HepG2 (cell line): ENCODE measurements around the gene TNNT1. TPM values are rescaled to one million over a fixed set of nuclear protein-coding genes. Genes with fewer than 3 reads are reported as not detected.
A peak's percentile ranks its signal among the peaks of the same experiment; 100 is the strongest.

Experiments used
- CEBPG ChIP-seq: IDR thresholded peaks from 2 replicates; pipeline ENCODE4 v1.6.1; 2016
- CREB3 ChIP-seq: sonication (generic); formaldehyde crosslinking; IDR thresholded peaks from 2 replicates; pipeline ENCODE4 v1.5.0; 2020; ENCODE audit warnings: missing genetic modification reagents
- DNMT3B ChIP-seq: conservative IDR thresholded peaks from 2 replicates; pipeline ENCODE4 v1.6.1; 2016; ENCODE audit warnings: missing biosample characterization, control low read depth
- FOXA1 ChIP-seq, 2 experiments: fragments of 450-650 bp in 1 of 2; sonication (generic) in 1 of 2; formaldehyde crosslinking in 1 of 2; IDR thresholded peaks; 2 replicates each; pipeline versions ENCODE4 v1.4.0 to v1.6.1; 2016 to 2020; ENCODE audit warnings: missing genetic modification reagents in 1 of 2
- MAFK ChIP-seq, 2 experiments: IDR thresholded peaks in 1 of 2; conservative IDR thresholded peaks in 1 of 2; 2 replicates each; pipeline ENCODE4 v1.6.1; 2011; ENCODE audit warnings: improper control_type of control experiment in 2 of 2, low read length in 2 of 2
- NFE2L2 ChIP-seq: fragments of 150-350 bp; IDR thresholded peaks from 2 replicates; pipeline ENCODE4 v1.6.1; 2014; ENCODE audit warnings: low read length
- PITX1 ChIP-seq: sonication (generic); formaldehyde crosslinking; IDR thresholded peaks from 2 replicates; pipeline ENCODE4 v1.5.1; 2020; ENCODE audit warnings: mild to moderate bottlenecking, missing genetic modification reagents
- REXO4 ChIP-seq: sonication (generic); formaldehyde crosslinking; IDR thresholded peaks from 2 replicates; pipeline ENCODE4 v1.8.0; 2022; ENCODE audit warnings: missing genetic modification reagents, mild to moderate bottlenecking, borderline replicate concordance
- SIN3A ChIP-seq: IDR thresholded peaks from 2 replicates; pipeline ENCODE4 v1.6.1; 2011; ENCODE audit warnings: low read depth, mild to moderate bottlenecking, control low read depth, low read length, borderline replicate concordance
- SOX5 ChIP-seq: IDR thresholded peaks from 2 replicates; pipeline ENCODE4 v1.6.1; 2016; ENCODE audit warnings: borderline replicate concordance
- SUZ12 ChIP-seq: fragments of 150-350 bp; IDR thresholded peaks from 2 replicates; pipeline ENCODE4 v1.6.1; 2014; ENCODE audit warnings: low read depth, low read length
- ZFP36 ChIP-seq: fragments of 150-350 bp; IDR thresholded peaks from 2 replicates; pipeline ENCODE4 v1.6.1; 2018; ENCODE audit warnings: borderline replicate concordance, low read length, low read depth; ENCODE audit not compliant: partially characterized antibody
- ZNF382 ChIP-seq: sonication (generic); formaldehyde crosslinking; IDR thresholded peaks from 2 replicates; pipeline ENCODE4 v1.5.0; 2020; ENCODE audit warnings: missing genetic modification reagents, mild to moderate bottlenecking, borderline replicate concordance
- ZNF597 ChIP-seq: sonication (generic); formaldehyde crosslinking; IDR thresholded peaks from 2 replicates; pipeline ENCODE4 v1.5.0; 2020; ENCODE audit warnings: missing genetic modification reagents
- ZNF768 ChIP-seq: sonication (generic); formaldehyde crosslinking; IDR thresholded peaks from 2 replicates; pipeline ENCODE4 v1.4.0; 2020; ENCODE audit warnings: missing genetic modification reagents
- ZNF816 ChIP-seq: sonication (generic); formaldehyde crosslinking; IDR thresholded peaks from 2 replicates; pipeline ENCODE4 v1.8.0; 2022; ENCODE audit warnings: missing genetic modification reagents, mild to moderate bottlenecking, borderline replicate concordance
- polyA plus RNA-seq, 8 experiments: library from polyadenylated mRNA; depleted of rRNA in 3 of 8; stranded (reverse) in 7 of 8; unstranded in 1 of 8; fragments of >200 nt; fragmentation: Illumina TruSeq in 4 of 8; extraction: Trizol in 4 of 8; gene quantifications; 2 replicates each; pipeline versions ENCODE4 v1.2.1 to v1.2.3, GENCODE V29; 2011 to 2016; ENCODE audit warnings: low read depth in 4 of 8, missing spikeins in 1 of 8, mixed read lengths in 1 of 8; ENCODE audit not compliant: insufficient read depth in 1 of 8
- total RNA-seq, 5 experiments: library from RNA; depleted of rRNA; stranded (reverse); fragments of >200 nt; fragmentation: Illumina TruSeq; extraction: Trizol; gene quantifications; 2 replicates each; pipeline ENCODE4 v1.2.3, GENCODE V29; 2016; ENCODE audit warnings: low read depth in 1 of 5
- TF ChIP-seq, protein P1 (sequence below): IDR thresholded peaks from 2 replicates; pipeline ENCODE4 v1.6.1; 2016; ENCODE audit warnings: low read depth, control low read depth
- TF ChIP-seq, protein P2 (sequence below): sonication (generic); formaldehyde crosslinking; IDR thresholded peaks from 2 replicates; pipeline ENCODE4 v1.5.1; 2020; ENCODE audit warnings: missing genetic modification reagents, mild to moderate bottlenecking, borderline replicate concordance
- TF ChIP-seq, protein P3 (sequence below): sonication (generic); formaldehyde crosslinking; IDR thresholded peaks from 2 replicates; pipeline ENCODE4 v1.5.1; 2020; ENCODE audit warnings: mild to moderate bottlenecking, missing genetic modification reagents, moderate library complexity

Gene TNNT1
- total and polyA plus RNA-seq, 2 of the 13 experiments (the other 11 are each of a cell fraction or from before 2014, with no cell fraction given), result 1.3 to 2.4 TPM

GRCh38 chr19:55160128-55160985 is 11.4 kb upstream of the TNNT1 start (continued):
- TF ChIP-seq, protein P1, sequence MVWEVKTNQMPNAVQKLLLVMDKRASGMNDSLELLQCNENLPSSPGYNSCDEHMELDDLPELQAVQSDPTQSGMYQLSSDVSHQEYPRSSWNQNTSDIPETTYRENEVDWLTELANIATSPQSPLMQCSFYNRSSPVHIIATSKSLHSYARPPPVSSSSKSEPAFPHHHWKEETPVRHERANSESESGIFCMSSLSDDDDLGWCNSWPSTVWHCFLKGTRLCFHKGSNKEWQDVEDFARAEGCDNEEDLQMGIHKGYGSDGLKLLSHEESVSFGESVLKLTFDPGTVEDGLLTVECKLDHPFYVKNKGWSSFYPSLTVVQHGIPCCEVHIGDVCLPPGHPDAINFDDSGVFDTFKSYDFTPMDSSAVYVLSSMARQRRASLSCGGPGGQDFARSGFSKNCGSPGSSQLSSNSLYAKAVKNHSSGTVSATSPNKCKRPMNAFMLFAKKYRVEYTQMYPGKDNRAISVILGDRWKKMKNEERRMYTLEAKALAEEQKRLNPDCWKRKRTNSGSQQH (CRISPR knock-in tag), result no peak
- TF ChIP-seq SOX5 (CRISPR knock-in tag), result no peak
- no peak for TF ChIP-seq SUZ12
- TF ChIP-seq ZNF382 (CRISPR knock-in tag), result no peak
- no peak for TF ChIP-seq MAFK (conservative IDR thresholded peaks at IDR 0.05 in 1 of 2, IDR thresholded peaks at IDR 0.05 in 1 of 2; ENCODE audit: low read length in 2 of 2)
- TF ChIP-seq FOXA1 (IDR thresholded peaks at IDR 0.05), result no peak
- no peak for TF ChIP-seq FOXA1 (CRISPR knock-in tag; IDR thresholded peaks at IDR 0.05)
- TF ChIP-seq ZNF816 (CRISPR knock-in tag), result no peak
- TF ChIP-seq, protein P2, sequence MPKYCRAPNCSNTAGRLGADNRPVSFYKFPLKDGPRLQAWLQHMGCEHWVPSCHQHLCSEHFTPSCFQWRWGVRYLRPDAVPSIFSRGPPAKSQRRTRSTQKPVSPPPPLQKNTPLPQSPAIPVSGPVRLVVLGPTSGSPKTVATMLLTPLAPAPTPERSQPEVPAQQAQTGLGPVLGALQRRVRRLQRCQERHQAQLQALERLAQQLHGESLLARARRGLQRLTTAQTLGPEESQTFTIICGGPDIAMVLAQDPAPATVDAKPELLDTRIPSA (CRISPR knock-in tag), result no peak
- no peak for TF ChIP-seq CREB3 (CRISPR knock-in tag)
- TF ChIP-seq REXO4 (CRISPR knock-in tag), result no peak
- TF ChIP-seq, protein P3, sequence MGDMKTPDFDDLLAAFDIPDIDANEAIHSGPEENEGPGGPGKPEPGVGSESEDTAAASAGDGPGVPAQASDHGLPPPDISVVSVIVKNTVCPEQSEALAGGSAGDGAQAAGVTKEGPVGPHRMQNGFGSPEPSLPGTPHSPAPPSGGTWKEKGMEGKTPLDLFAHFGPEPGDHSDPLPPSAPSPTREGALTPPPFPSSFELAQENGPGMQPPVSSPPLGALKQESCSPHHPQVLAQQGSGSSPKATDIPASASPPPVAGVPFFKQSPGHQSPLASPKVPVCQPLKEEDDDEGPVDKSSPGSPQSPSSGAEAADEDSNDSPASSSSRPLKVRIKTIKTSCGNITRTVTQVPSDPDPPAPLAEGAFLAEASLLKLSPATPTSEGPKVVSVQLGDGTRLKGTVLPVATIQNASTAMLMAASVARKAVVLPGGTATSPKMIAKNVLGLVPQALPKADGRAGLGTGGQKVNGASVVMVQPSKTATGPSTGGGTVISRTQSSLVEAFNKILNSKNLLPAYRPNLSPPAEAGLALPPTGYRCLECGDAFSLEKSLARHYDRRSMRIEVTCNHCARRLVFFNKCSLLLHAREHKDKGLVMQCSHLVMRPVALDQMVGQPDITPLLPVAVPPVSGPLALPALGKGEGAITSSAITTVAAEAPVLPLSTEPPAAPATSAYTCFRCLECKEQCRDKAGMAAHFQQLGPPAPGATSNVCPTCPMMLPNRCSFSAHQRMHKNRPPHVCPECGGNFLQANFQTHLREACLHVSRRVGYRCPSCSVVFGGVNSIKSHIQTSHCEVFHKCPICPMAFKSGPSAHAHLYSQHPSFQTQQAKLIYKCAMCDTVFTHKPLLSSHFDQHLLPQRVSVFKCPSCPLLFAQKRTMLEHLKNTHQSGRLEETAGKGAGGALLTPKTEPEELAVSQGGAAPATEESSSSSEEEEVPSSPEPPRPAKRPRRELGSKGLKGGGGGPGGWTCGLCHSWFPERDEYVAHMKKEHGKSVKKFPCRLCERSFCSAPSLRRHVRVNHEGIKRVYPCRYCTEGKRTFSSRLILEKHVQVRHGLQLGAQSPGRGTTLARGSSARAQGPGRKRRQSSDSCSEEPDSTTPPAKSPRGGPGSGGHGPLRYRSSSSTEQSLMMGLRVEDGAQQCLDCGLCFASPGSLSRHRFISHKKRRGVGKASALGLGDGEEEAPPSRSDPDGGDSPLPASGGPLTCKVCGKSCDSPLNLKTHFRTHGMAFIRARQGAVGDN (CRISPR knock-in tag), result peak; percentile 57
- 0 out of 2 replicates have a peak, but pooled peaks have one; percentile 30 for TF ChIP-seq PITX1 (CRISPR knock-in tag)
- TF ChIP-seq NFE2L2, result no peak
- TF ChIP-seq SIN3A, result no peak
- TF ChIP-seq DNMT3B (CRISPR knock-in tag), result no peak
- TF ChIP-seq ZNF768 (CRISPR knock-in tag), result no peak
- no peak for TF ChIP-seq CEBPG (CRISPR knock-in tag)
- TF ChIP-seq ZNF597 (CRISPR knock-in tag), result no peak
- no peak for TF ChIP-seq ZFP36
